PFSK-1 (cell line): ENCODE results near the gene RALGAPA2.

ENCODE experiments used
- FOXP2 ChIP-seq: optimal IDR thresholded peaks from 2 replicates; pipeline ENCODE3; 2011; ENCODE audit warnings: borderline replicate concordance, control low read depth, inconsistent platforms; ENCODE audit not compliant: insufficient read depth; ENCODE audit errors: extremely low read length, extremely low read depth
- POLR2AphosphoS5 ChIP-seq: IDR thresholded peaks from 2 replicates; pipeline ENCODE4 v1.6.1; 2012; ENCODE audit warnings: low read depth, mild to moderate bottlenecking, control low read depth, low read length, moderate library complexity
- REST ChIP-seq, 2 experiments: IDR thresholded peaks; 2 replicates each; pipeline versions ENCODE4 v1.6.1 to v1.8.0; 2011 to 2012; ENCODE audit warnings: low read depth in 2 of 2, low read length in 2 of 2, control low read depth in 1 of 2, inconsistent platforms in 1 of 2, mild to moderate bottlenecking in 1 of 2, moderate library complexity in 1 of 2; ENCODE audit not compliant: insufficient read depth in 1 of 2
- SIN3A ChIP-seq: IDR thresholded peaks from 2 replicates; pipeline ENCODE4 v1.6.1; 2012; ENCODE audit warnings: mild to moderate bottlenecking, low read length, moderate library complexity, borderline replicate concordance; ENCODE audit not compliant: insufficient read depth
- TAF1 ChIP-seq: IDR thresholded peaks from 2 replicates; pipeline ENCODE4 v1.6.1; 2012; ENCODE audit warnings: low read length, control low read depth, borderline replicate concordance; ENCODE audit not compliant: insufficient read depth

The RALGAPA2 gene

GRCh38 chr20:20608041-20608440 lies 104.4 kb downstream of the RALGAPA2 start:
- no peak for TF ChIP-seq TAF1
- no peak for TF ChIP-seq REST (IDR thresholded peaks at IDR 0.05; ENCODE audit: insufficient read depth in 1 of 2, low read depth in 2 of 2, low read length in 2 of 2)
- no peak for TF ChIP-seq POLR2AphosphoS5
- no peak for TF ChIP-seq SIN3A
- TF ChIP-seq FOXP2: no peak

- TF ChIP-seq FOXP2 (no peak), TAF1 (no peak), SIN3A (no peak), POLR2AphosphoS5 (no peak), REST (IDR thresholded peaks at IDR 0.05; ENCODE audit: insufficient read depth in 1 of 2, low read depth in 2 of 2, low read length in 2 of 2) (no peak)
Observed at GRCh38 chr20:20606881-20607280, 105.6 kb downstream of the RALGAPA2 start.

GRCh38 chr20:20606050-20606449 lies 106.4 kb downstream of the RALGAPA2 start:
- TF ChIP-seq TAF1 (no peak), SIN3A (no peak), REST (IDR thresholded peaks at IDR 0.05; ENCODE audit: insufficient read depth in 1 of 2, low read depth in 2 of 2, low read length in 2 of 2) (no peak), POLR2AphosphoS5 (no peak), FOXP2 (no peak)

GRCh38 chr20:20604907-20605306 lies 107.5 kb downstream of the RALGAPA2 start:
- TF ChIP-seq FOXP2 (no peak), REST (IDR thresholded peaks at IDR 0.05; ENCODE audit: insufficient read depth in 1 of 2, low read depth in 2 of 2, low read length in 2 of 2) (no peak), POLR2AphosphoS5 (no peak), SIN3A (no peak), TAF1 (no peak)

- no peak for TF ChIP-seq TAF1
- no peak for TF ChIP-seq FOXP2
- TF ChIP-seq POLR2AphosphoS5: no peak
- TF ChIP-seq REST (IDR thresholded peaks at IDR 0.05; ENCODE audit: insufficient read depth in 1 of 2, low read depth in 2 of 2, low read length in 2 of 2): no peak
- no peak for TF ChIP-seq SIN3A
Observed at GRCh38 chr20:20604357-20604756, 108.1 kb downstream of the RALGAPA2 start.
